Measurements from ENCODE around the gene ZMYND11. TPM values are rescaled to one million over a fixed set of nuclear protein-coding genes. Genes with fewer than 3 reads are reported as not detected.

ZMYND11 gene
- polyA plus RNA-seq, 3 donors: 7.0 to 11.8 (median 8.8) TPM

GRCh38 chr10:248307-248706 is 113.1 kb downstream of the ZMYND11 start:
- no peaks in the 10 kb centered on the region for H3K27me3 ChIP-seq (ENCODE audit: control insufficient read depth in 2 of 2, insufficient read depth in 2 of 2, low read length in 2 of 2)
- no peaks in the 10 kb centered on the region for H4K20me1 ChIP-seq (ENCODE audit: insufficient read depth, low read length)
- TF ChIP-seq CTCF (IDR thresholded peaks at IDR 0.05): no peak
- peaks cover 43 to 74% of the 10 kb centered on the region in 2 donors for H3K36me3 ChIP-seq (replicated peaks in 1 of 2; ENCODE audit: control insufficient read depth in 1 of 2, insufficient read depth in 2 of 2, low read length in 2 of 2)
- no peaks in the 10 kb centered on the region for H3K27me3 Mint-ChIP-seq (ENCODE audit: low read depth in 3 of 3)
- no peaks in the 10 kb centered on the region for H3K4me1 Mint-ChIP-seq
- H3K27ac ChIP-seq (ENCODE audit: low read depth in 1 of 2, low read length in 2 of 2): no peak overlapping the region
- H3K9me3 Mint-ChIP-seq: no peaks in the 10 kb centered on the region
- no peak overlapping the region for H3K4me3 ChIP-seq (replicated peaks in 1 of 3; ENCODE audit: low read depth in 2 of 3, low read length in 3 of 3)
- H3K4me2 ChIP-seq (replicated peaks; ENCODE audit: extremely low read depth, low read length, poor library complexity, severe bottlenecking): no peak overlapping the region
- H2AFZ ChIP-seq (ENCODE audit: insufficient read depth, low read depth, low read length, poor library complexity, severe bottlenecking): no peak overlapping the region
- peaks cover 67 to 71% of the 10 kb centered on the region in 2 donors for H3K36me3 Mint-ChIP-seq
- intact Hi-C loops (cut with micrococcal nuclease): no loop called here
- H3K27ac Mint-ChIP-seq: no peak overlapping the region
- H3K9ac ChIP-seq (ENCODE audit: insufficient read depth, low read length, poor library complexity, severe bottlenecking): no peak overlapping the region
- no peaks in the 10 kb centered on the region for H3K79me2 ChIP-seq (ENCODE audit: insufficient read depth, low read length)
- H3K4me1 ChIP-seq (ENCODE audit: control insufficient read depth in 1 of 2, insufficient read depth in 2 of 2, low read length in 2 of 2): no peaks in the 10 kb centered on the region
- no peak overlapping the region for H3K4me3 Mint-ChIP-seq
- no peaks in the 10 kb centered on the region for H3K9me3 ChIP-seq (replicated peaks in 1 of 2; ENCODE audit: control insufficient read depth in 1 of 2, insufficient read depth in 1 of 2, low read length in 2 of 2)
- over 99% methylated on average over 12 of the region's 15 CpGs for WGBS (ENCODE audit: insufficient coverage)
- no peak for DNase-seq

GRCh38 chr10:251982-252582 is 116.8 kb downstream of the ZMYND11 start:
- no peaks in the 10 kb centered on the region for H3K79me2 ChIP-seq (ENCODE audit: insufficient read depth, low read length)
- Mint-ChIP-seq H3K4me3 (no peak overlapping the region), H3K27ac (peak overlapping the region in 1 of 7 donors; percentile 17), H3K27me3 (ENCODE audit: low read depth in 3 of 3) (no peaks in the 10 kb centered on the region), H3K36me3 (peaks cover 66 to 71% of the 10 kb centered on the region in 2 donors), H3K9me3 (no peaks in the 10 kb centered on the region), H3K4me1 (no peaks in the 10 kb centered on the region)
- H2AFZ ChIP-seq (ENCODE audit: insufficient read depth, low read depth, low read length, poor library complexity, severe bottlenecking): no peak overlapping the region
- intact Hi-C loops (cut with micrococcal nuclease): no loop called here
- H3K4me2 ChIP-seq (replicated peaks; ENCODE audit: extremely low read depth, low read length, poor library complexity, severe bottlenecking): no peak overlapping the region
- H3K36me3 ChIP-seq (replicated peaks in 1 of 2; ENCODE audit: control insufficient read depth in 1 of 2, insufficient read depth in 2 of 2, low read length in 2 of 2): peaks cover 29 to 74% of the 10 kb centered on the region in 2 donors
- no peak overlapping the region for H3K27ac ChIP-seq (ENCODE audit: low read depth in 1 of 2, low read length in 2 of 2)
- WGBS (ENCODE audit: insufficient coverage): 98% methylated on average over 13 of the region's 13 CpGs
- no peak for TF ChIP-seq CTCF (IDR thresholded peaks at IDR 0.05)
- H3K9me3 ChIP-seq (replicated peaks in 1 of 2; ENCODE audit: control insufficient read depth in 1 of 2, insufficient read depth in 1 of 2, low read length in 2 of 2): no peaks in the 10 kb centered on the region
- H3K9ac ChIP-seq (ENCODE audit: insufficient read depth, low read length, poor library complexity, severe bottlenecking): no peak overlapping the region
- H3K4me3 ChIP-seq (replicated peaks in 1 of 3; ENCODE audit: low read depth in 2 of 3, low read length in 3 of 3): no peak overlapping the region
- DNase-seq: no peak
- H4K20me1 ChIP-seq (ENCODE audit: insufficient read depth, low read length): no peaks in the 10 kb centered on the region
- no peaks in the 10 kb centered on the region for H3K4me1 ChIP-seq (ENCODE audit: control insufficient read depth in 1 of 2, insufficient read depth in 2 of 2, low read length in 2 of 2)
- no peaks in the 10 kb centered on the region for H3K27me3 ChIP-seq (ENCODE audit: control insufficient read depth in 2 of 2, insufficient read depth in 2 of 2, low read length in 2 of 2)
